PFSK-1 (cell line): Measurements from ENCODE around the gene CD22.

Experiments
- FOXP2 ChIP-seq: optimal IDR thresholded peaks from 2 replicates; pipeline ENCODE3; 2011; ENCODE audit warnings: borderline replicate concordance, control low read depth, inconsistent platforms; ENCODE audit not compliant: insufficient read depth; ENCODE audit errors: extremely low read length, extremely low read depth
- POLR2AphosphoS5 ChIP-seq: IDR thresholded peaks from 2 replicates; pipeline ENCODE4 v1.6.1; 2012; ENCODE audit warnings: low read depth, mild to moderate bottlenecking, control low read depth, low read length, moderate library complexity
- REST ChIP-seq, 2 experiments: IDR thresholded peaks; 2 replicates each; pipeline versions ENCODE4 v1.6.1 to v1.8.0; 2011 to 2012; ENCODE audit warnings: low read depth in 2 of 2, low read length in 2 of 2, control low read depth in 1 of 2, inconsistent platforms in 1 of 2, mild to moderate bottlenecking in 1 of 2, moderate library complexity in 1 of 2; ENCODE audit not compliant: insufficient read depth in 1 of 2
- SIN3A ChIP-seq: IDR thresholded peaks from 2 replicates; pipeline ENCODE4 v1.6.1; 2012; ENCODE audit warnings: mild to moderate bottlenecking, low read length, moderate library complexity, borderline replicate concordance; ENCODE audit not compliant: insufficient read depth
- TAF1 ChIP-seq: IDR thresholded peaks from 2 replicates; pipeline ENCODE4 v1.6.1; 2012; ENCODE audit warnings: low read length, control low read depth, borderline replicate concordance; ENCODE audit not compliant: insufficient read depth

- TF ChIP-seq POLR2AphosphoS5 (no peak), TAF1 (no peak), REST (IDR thresholded peaks at IDR 0.05; ENCODE audit: insufficient read depth in 1 of 2, low read depth in 2 of 2, low read length in 2 of 2) (no peak), SIN3A (no peak), FOXP2 (no peak)
Observed at GRCh38 chr19:35294859-35295791, 33.9 kb upstream of the CD22 start.
